H9 (cell line): ENCODE data around the gene ARSG. TPM values are rescaled to one million over a fixed set of nuclear protein-coding genes. Genes with fewer than 3 reads are reported as not detected.

Experiments
- DNase-seq: peaks from one replicate; pipeline ENCODE4 v3.0.0-alpha.2; 2017
- H2AFZ ChIP-seq: one replicate; pipeline ENCODE4 v1.6.1; 2013; ENCODE audit warnings: mild to moderate bottlenecking, low read length, control low read depth, moderate library complexity
- H2AK5ac ChIP-seq: 2 replicates; pipeline ENCODE4 v1.6.1; 2013; ENCODE audit warnings: low read length, control low read depth, mixed read lengths; ENCODE audit not compliant: insufficient read length
- H2BK120ac ChIP-seq: one replicate; pipeline ENCODE4 v1.6.1; 2013; ENCODE audit warnings: low read depth, mild to moderate bottlenecking, low read length, control low read depth, inconsistent platforms; ENCODE audit not compliant: poor library complexity, severe bottlenecking
- H2BK12ac ChIP-seq: 2 replicates; pipeline ENCODE4 v1.6.1; 2013; ENCODE audit warnings: low read length, control low read depth, mixed read lengths, low read depth; ENCODE audit not compliant: insufficient read length
- H2BK15ac ChIP-seq: 2 replicates; pipeline ENCODE4 v1.6.1; 2013; ENCODE audit warnings: low read depth, low read length, control low read depth
- H2BK20ac ChIP-seq: one replicate; pipeline ENCODE4 v1.6.1; 2013; ENCODE audit warnings: low read depth, mild to moderate bottlenecking, low read length, control low read depth, inconsistent platforms; ENCODE audit not compliant: poor library complexity, severe bottlenecking
- H2BK5ac ChIP-seq: 2 replicates; pipeline ENCODE4 v1.6.1; 2013; ENCODE audit warnings: low read length, control low read depth, mixed read lengths; ENCODE audit not compliant: insufficient read length
- H3K14ac ChIP-seq: 2 replicates; pipeline ENCODE4 v1.6.1; 2013; ENCODE audit warnings: low read length, control low read depth; ENCODE audit not compliant: insufficient read depth
- H3K18ac ChIP-seq: 2 replicates; pipeline ENCODE4 v1.6.1; 2013; ENCODE audit warnings: low read depth, mild to moderate bottlenecking, mixed read lengths, low read length, control low read depth; ENCODE audit not compliant: insufficient read length
- H3K23ac ChIP-seq: 2 replicates; pipeline ENCODE4 v1.6.1; 2013; ENCODE audit warnings: low read length, control low read depth, mixed read lengths, low read depth; ENCODE audit not compliant: insufficient read length
- H3K23me2 ChIP-seq: 2 replicates; pipeline ENCODE4 v1.6.1; 2013; ENCODE audit warnings: low read depth, mild to moderate bottlenecking, mixed read lengths, low read length, control low read depth; ENCODE audit not compliant: insufficient read length, poor library complexity, severe bottlenecking
- H3K27ac ChIP-seq: 2 replicates; pipeline ENCODE4 v1.5.1; 2013; ENCODE audit warnings: low read length, control low read depth, mixed read lengths, low read depth; ENCODE audit not compliant: insufficient read length
- H3K27me3 ChIP-seq: 2 replicates; pipeline ENCODE4 v1.6.1; 2013; ENCODE audit warnings: low read length, control low read depth, inconsistent platforms; ENCODE audit not compliant: insufficient read depth
- H3K4ac ChIP-seq: 2 replicates; pipeline ENCODE4 v1.6.1; 2013; ENCODE audit warnings: low read depth, mild to moderate bottlenecking, control low read depth, inconsistent platforms, low read length, moderate library complexity
- H3K4me1 ChIP-seq: 2 replicates; pipeline ENCODE4 v1.6.1; 2013; ENCODE audit warnings: low read length, control low read depth, inconsistent platforms; ENCODE audit not compliant: insufficient read depth
- H3K4me2 ChIP-seq: 2 replicates; pipeline ENCODE4 v1.6.1; 2013; ENCODE audit warnings: low read length, control low read depth, mixed read lengths; ENCODE audit not compliant: insufficient read length, insufficient read depth
- H3K56ac ChIP-seq: 2 replicates; pipeline ENCODE4 v1.6.1; 2013; ENCODE audit warnings: low read depth, mild to moderate bottlenecking, mixed read lengths, low read length, control low read depth; ENCODE audit not compliant: insufficient read length
- H3K79me1 ChIP-seq: 2 replicates; pipeline ENCODE4 v1.6.1; 2013; ENCODE audit warnings: low read depth, mild to moderate bottlenecking, moderate library complexity, low read length, control low read depth, inconsistent platforms; ENCODE audit not compliant: insufficient read depth, poor library complexity, severe bottlenecking
- H3K79me2 ChIP-seq: 2 replicates; pipeline ENCODE4 v1.6.1; 2013; ENCODE audit warnings: low read length, control low read depth, inconsistent platforms; ENCODE audit not compliant: insufficient read depth
- H3K9ac ChIP-seq: 2 replicates; pipeline ENCODE4 v1.6.1; 2013; ENCODE audit warnings: low read length, control low read depth, mixed read lengths; ENCODE audit not compliant: insufficient read length; ENCODE audit errors: extremely low read depth
- H3K9me3 ChIP-seq: one replicate; pipeline ENCODE4 v1.6.1; 2013; ENCODE audit warnings: low read depth, low read length, inconsistent platforms; ENCODE audit not compliant: control insufficient read depth
- H3T11ph ChIP-seq: one replicate; pipeline ENCODE4 v1.6.1; 2013; ENCODE audit warnings: mild to moderate bottlenecking, low read length, control low read depth, inconsistent platforms
- H4K20me1 ChIP-seq: one replicate; pipeline ENCODE4 v1.6.1; 2013; ENCODE audit not compliant: control insufficient read depth, insufficient read length, insufficient read depth
- H4K5ac ChIP-seq: 2 replicates; pipeline ENCODE4 v1.6.1; 2013; ENCODE audit warnings: low read depth, mild to moderate bottlenecking, mixed read lengths, low read length, control low read depth; ENCODE audit not compliant: insufficient read length
- H4K8ac ChIP-seq: replicated peaks from 2 replicates; pipeline ENCODE4 v1.6.1; 2013; ENCODE audit warnings: low read length, control low read depth, mixed read lengths, low read depth; ENCODE audit not compliant: insufficient read length
- H4K91ac ChIP-seq: 2 replicates; pipeline ENCODE4 v1.6.1; 2013; ENCODE audit warnings: low read depth, mild to moderate bottlenecking, moderate library complexity, mixed read lengths, low read length, control low read depth; ENCODE audit not compliant: insufficient read length
- H3K27ac Mint-ChIP-seq, 3 experiments: 2 replicates in 2 of 3; 3 replicates in 1 of 3; pipeline ENCODE4 v1.8.0; 2020 to 2021; ENCODE audit warnings: mixed read lengths in 3 of 3, mild to moderate bottlenecking in 1 of 3, moderate library complexity in 1 of 3
- H3K27me3 Mint-ChIP-seq: 2 replicates; pipeline ENCODE4 v1.8.0; 2021; ENCODE audit warnings: low read depth, mild to moderate bottlenecking, moderate library complexity, mixed read lengths
- H3K36me3 Mint-ChIP-seq, 3 experiments: 2 replicates in 2 of 3; 3 replicates in 1 of 3; pipeline ENCODE4 v1.8.0; 2020 to 2021; ENCODE audit warnings: low read depth in 3 of 3, mixed read lengths in 3 of 3; ENCODE audit not compliant: insufficient read depth in 1 of 3
- H3K4me1 Mint-ChIP-seq, 2 experiments: 2 replicates each; pipeline ENCODE4 v1.8.0; 2020; ENCODE audit warnings: mixed read lengths in 2 of 2
- H3K4me3 Mint-ChIP-seq, 2 experiments: 2 replicates in 1 of 2; 3 replicates in 1 of 2; pipeline ENCODE4 v1.8.0; 2020 to 2021; ENCODE audit warnings: mild to moderate bottlenecking in 2 of 2, mixed read lengths in 2 of 2, moderate library complexity in 1 of 2
- H3K9me3 Mint-ChIP-seq, 2 experiments: 2 replicates in 1 of 2; 3 replicates in 1 of 2; pipeline ENCODE4 v1.8.0; 2020; ENCODE audit warnings: mild to moderate bottlenecking in 2 of 2, mixed read lengths in 2 of 2, moderate library complexity in 1 of 2
- WGBS: extraction: QIAGEN DNeasy Blood & Tissue Kit; methylation state at CpG from one replicate; pipeline ENCODE4 v1.1.7; 2013; ENCODE audit warnings: missing lambda C conversion rate, low lambda C conversion rate, mixed read lengths; ENCODE audit not compliant: insufficient read length; ENCODE audit errors: extremely low coverage; 5-methylcytosine and 5-hydroxymethylcytosine counted together
- total RNA-seq: library from RNA; stranded (reverse); gene quantifications from 2 replicates; pipeline ENCODE4 v1.2.1, GENCODE V29; 2021
- TF ChIP-seq, protein P1 (sequence below): fragments of 200-600 bp; sonication (generic); conservative IDR thresholded peaks from 3 replicates; pipeline ENCODE4 v1.8.0; 2021; ENCODE audit warnings: antibody characterized with exemption, mild to moderate bottlenecking

Gene ARSG
- total RNA-seq, 1 experiment from 2014 or later = 3.6 TPM

DNA sequence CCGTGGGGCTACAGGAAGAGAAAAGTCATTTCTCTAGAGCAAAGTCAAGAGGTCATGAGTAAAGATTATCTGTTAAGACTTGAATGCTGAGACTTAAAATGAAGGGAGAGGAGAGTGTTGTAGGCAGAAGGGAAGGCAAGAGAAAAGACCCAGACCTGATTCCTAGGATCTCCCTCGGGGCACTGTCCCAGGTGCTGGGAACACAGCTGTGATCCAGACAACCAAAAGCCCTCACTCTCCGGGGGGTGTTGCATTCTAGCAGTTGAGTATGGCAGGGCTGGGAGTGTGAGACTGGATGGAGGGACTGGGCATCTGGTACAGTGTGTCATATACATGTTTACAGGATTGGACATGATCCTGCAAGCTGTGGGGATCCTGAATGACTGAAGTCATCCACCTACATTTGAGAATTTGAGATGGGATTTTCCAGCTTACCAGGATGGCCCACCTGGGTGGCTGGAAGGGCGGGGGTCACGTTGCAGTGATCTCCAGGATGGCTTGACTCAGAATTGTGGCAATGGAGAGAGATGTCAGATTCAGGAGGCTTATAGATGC lies 29.1 kb downstream of the ARSG start:
- no peaks in the 10 kb centered on the region for H4K20me1 ChIP-seq
- H3K79me1 ChIP-seq = no peaks in the 10 kb centered on the region
- Mint-ChIP-seq H3K9me3 (peaks cover 0 to under 1% of the 10 kb centered on the region in 2 experiments; a peak in 2 of 5 replicates), H3K4me3 (no peak overlapping the region), H3K4me1 (peaks cover 22 to 33% of the 10 kb centered on the region in 2 experiments), H3K36me3 (peaks cover 0 to 5% (median 0%) of the 10 kb centered on the region in 3 experiments; a peak in 2 of 7 replicates), H3K27ac (peak overlapping the region in 2 of 3 experiments; percentile 30 to 34; a peak in 1 of 7 replicates), H3K27me3 (no peaks in the 10 kb centered on the region)
- no peak overlapping the region for H3K18ac ChIP-seq
- H2BK20ac ChIP-seq = no peak overlapping the region
- no peak overlapping the region for H4K91ac ChIP-seq
- no peak overlapping the region for H2BK120ac ChIP-seq
- peak; percentile 51 for DNase-seq
- no peaks in the 10 kb centered on the region for H3K27me3 ChIP-seq
- no peak overlapping the region for H3K9ac ChIP-seq
- no peaks in the 10 kb centered on the region for H3K9me3 ChIP-seq
- H3K4ac ChIP-seq = no peak overlapping the region
- H4K5ac ChIP-seq = no peak overlapping the region
- WGBS = no CpG with 5 or more reads among the region's 5 CpGs
- H2BK15ac ChIP-seq = no peak overlapping the region
- TF ChIP-seq, protein P1, sequence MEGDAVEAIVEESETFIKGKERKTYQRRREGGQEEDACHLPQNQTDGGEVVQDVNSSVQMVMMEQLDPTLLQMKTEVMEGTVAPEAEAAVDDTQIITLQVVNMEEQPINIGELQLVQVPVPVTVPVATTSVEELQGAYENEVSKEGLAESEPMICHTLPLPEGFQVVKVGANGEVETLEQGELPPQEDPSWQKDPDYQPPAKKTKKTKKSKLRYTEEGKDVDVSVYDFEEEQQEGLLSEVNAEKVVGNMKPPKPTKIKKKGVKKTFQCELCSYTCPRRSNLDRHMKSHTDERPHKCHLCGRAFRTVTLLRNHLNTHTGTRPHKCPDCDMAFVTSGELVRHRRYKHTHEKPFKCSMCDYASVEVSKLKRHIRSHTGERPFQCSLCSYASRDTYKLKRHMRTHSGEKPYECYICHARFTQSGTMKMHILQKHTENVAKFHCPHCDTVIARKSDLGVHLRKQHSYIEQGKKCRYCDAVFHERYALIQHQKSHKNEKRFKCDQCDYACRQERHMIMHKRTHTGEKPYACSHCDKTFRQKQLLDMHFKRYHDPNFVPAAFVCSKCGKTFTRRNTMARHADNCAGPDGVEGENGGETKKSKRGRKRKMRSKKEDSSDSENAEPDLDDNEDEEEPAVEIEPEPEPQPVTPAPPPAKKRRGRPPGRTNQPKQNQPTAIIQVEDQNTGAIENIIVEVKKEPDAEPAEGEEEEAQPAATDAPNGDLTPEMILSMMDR = no peak
- H2BK12ac ChIP-seq = no peak overlapping the region
- H3K23ac ChIP-seq = no peak overlapping the region
- H4K8ac ChIP-seq = no peak overlapping the region
- no peak overlapping the region for H2AFZ ChIP-seq
- H3K56ac ChIP-seq = no peak overlapping the region
- H3K79me2 ChIP-seq = no peaks in the 10 kb centered on the region
- H3K23me2 ChIP-seq = no peaks in the 10 kb centered on the region
- no peak overlapping the region for H3K27ac ChIP-seq
- no peak overlapping the region for H2AK5ac ChIP-seq
- no peak overlapping the region for H2BK5ac ChIP-seq
- H3T11ph ChIP-seq = no peak overlapping the region
- H3K14ac ChIP-seq = no peak overlapping the region
- H3K4me1 ChIP-seq = no peaks in the 10 kb centered on the region
- no peak overlapping the region for H3K4me2 ChIP-seq
